GM18907 (cell line): ENCODE results near the gene RGS12.

ENCODE experiments used
- ATAC-seq: cut with Tn5 transposase; IDR thresholded peaks from one replicate; pipeline ENCODE4 v1.9.1; 2021; ENCODE audit warnings: mild to moderate bottlenecking, moderate library complexity; ENCODE audit not compliant: unreplicated experiment

The RGS12 gene

GRCh38 chr4:3252831-3253641 lies 39.8 kb upstream of the RGS12 start:
- no peak for ATAC-seq

DNA sequence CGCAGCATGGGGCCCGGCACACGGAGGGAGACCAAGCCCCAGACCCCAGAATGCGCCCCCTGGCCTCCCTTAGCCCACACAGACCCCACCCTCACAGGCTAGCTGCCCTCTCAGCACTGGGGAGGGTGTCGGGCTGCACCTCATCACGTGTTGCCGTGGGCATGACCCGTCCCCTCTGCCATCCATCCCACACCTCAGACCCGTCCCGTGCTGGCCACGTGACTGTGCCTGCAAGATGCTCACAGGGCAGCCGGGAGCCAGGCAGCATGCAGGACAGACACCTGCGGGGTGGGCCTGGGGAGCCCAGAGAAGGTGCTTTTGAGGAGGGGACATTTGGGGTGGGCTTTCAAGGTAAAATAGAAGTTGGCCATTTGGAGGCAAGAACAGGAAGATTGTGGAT lies 39.0 kb upstream of the RGS12 start:
- ATAC-seq = no peak

DNA sequence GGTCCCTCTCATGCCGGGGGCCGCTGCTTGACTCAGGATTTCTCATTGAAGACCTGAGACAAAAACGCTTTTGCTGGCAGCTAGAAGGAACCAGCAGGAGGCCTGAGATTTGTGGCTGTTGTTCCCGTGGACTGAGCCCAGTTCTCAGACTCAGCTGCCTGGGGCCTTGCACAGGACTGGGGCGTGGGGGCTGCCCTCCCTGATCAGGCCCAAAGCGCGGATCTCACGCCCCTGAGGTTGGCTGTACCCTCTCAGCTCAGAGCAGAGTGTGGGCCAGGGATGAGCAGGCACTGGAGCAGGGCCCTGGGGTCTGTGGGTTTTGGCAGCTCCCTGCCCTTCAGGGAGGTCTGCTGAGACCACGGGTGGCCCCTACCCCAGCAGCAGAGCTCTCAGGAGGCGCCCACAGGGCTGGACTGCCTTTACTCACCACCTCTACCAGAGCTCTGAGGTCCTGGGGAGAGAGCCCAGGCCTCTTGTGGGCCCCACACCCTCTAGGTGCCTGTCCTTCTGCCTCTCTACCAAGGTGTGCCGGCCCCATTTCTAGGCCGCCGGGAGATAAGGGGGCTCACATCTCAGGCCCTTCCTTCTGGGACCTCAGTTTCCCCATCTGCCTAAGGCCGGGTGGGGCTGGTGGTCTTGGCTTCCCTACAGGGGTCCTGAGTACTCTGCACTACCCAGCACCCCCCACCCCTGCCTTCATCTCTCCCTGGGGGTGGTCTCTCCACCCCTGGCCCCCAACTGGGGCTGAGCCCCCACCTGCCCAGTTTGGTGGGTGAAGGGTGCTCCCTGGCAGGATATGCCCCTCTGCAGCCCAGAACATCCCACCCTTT lies 38.3 kb upstream of the RGS12 start:
- no peak for ATAC-seq

GRCh38 chr4:3255611-3256186 lies 37.1 kb upstream of the RGS12 start:
- no peak for ATAC-seq

GRCh38 chr4:3256230-3257102 lies 36.4 kb upstream of the RGS12 start:
- ATAC-seq = no peak

DNA sequence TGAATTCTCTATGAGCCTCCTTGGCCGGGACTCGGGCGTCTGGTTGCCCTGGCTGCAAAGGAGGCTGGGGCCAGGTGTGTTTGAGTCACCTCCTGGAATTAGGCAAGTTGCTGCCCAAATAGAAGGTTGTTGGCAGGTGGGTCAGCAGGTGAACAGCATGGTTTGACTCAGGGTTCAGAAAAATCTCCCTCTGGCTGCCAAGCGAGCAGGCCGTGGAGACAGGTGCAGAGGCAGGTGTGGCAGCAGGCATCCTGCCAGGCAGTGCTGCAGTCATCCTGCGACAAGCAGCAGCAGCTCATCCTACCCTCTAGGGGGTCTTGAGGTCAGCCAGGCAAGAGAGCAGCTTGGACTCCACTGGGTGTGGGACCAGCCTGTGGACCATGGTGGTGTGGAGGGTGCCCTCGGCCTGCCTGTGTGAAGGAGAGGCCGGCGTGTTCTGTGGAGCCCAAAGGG lies 35.7 kb upstream of the RGS12 start:
- no peak for ATAC-seq

GRCh38 chr4:3257556-3258482 lies 35.0 kb upstream of the RGS12 start:
- ATAC-seq = peak; percentile 61

DNA sequence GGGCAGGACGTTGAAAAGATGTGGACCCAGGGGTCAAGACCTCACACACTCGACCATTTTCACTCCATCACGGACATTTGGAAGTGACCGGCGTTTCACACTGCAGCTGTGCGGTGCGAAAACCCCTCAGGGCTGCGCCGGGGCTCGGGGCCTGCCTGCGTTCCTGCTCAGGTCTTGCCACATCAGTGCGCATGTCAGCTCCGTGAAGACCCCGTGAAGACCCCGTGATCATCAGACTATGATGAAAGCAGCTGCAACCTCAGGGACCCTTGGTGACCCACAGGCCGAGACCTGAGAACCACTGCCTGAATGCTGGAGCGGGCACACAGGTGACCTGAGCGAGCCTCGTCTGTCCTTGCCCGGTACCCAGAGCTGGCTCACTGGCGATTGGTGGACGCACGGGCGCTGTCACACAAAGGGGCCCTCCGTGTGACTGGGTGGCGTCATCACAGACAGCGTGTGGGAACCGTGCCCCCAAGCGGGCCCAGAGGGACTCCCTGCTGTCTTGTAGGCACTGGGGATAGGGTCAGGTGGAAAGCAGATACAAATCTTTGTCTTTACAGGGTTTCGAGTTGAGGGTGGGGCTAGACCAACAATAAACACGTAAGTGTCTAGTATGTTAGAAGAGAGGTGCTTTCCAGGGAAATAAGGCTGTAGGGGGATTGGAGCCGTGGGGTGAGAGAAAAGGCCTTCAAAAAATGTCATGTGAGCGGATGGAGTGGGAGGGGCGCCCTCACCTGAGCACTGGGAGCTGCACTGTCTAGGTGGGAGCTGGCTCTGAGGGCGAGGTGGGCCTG lies 31.2 kb upstream of the RGS12 start:
- ATAC-seq = no peak

GRCh38 chr4:3262208-3263052 lies 30.4 kb upstream of the RGS12 start:
- no peak for ATAC-seq

- no peak for ATAC-seq
These were observed 29.6 kb upstream of the RGS12 start for GRCh38 chr4:3263053-3263875.

DNA sequence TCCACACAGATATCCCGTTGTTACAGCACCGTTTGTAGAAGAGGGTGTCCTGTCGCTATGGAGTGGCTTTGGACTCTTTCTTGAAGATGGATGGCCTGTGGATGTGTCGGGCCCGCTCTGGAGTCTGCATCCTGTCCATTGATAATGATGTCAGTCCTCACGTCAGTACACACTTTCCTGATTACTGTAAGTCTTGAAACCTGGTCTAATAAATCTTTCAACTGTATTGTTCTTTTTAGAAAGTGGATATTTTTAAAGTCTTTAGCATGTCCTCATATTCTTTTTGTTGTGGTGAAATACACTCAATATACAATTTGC lies 29.0 kb upstream of the RGS12 start:
- no peak for ATAC-seq

DNA sequence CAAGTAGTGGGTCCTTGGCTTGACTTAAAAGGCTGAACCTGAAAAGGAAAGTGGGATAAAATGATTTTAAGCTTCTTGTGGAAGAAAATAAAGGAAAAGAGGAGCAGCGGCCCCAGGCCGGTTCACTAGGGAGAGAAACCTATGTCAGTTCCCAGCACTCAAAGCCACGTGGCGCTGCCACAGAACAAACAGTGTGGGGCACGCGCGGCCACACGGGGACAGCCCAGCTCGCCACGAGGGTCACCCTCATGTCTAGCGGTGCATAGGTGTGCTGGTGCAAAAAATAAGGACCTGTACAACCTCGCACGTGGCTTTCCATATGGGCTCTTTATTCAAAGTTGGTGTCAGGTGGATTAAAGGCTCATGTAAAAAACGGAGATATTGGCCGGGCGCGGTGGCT lies 26.7 kb upstream of the RGS12 start:
- ATAC-seq = no peak

DNA sequence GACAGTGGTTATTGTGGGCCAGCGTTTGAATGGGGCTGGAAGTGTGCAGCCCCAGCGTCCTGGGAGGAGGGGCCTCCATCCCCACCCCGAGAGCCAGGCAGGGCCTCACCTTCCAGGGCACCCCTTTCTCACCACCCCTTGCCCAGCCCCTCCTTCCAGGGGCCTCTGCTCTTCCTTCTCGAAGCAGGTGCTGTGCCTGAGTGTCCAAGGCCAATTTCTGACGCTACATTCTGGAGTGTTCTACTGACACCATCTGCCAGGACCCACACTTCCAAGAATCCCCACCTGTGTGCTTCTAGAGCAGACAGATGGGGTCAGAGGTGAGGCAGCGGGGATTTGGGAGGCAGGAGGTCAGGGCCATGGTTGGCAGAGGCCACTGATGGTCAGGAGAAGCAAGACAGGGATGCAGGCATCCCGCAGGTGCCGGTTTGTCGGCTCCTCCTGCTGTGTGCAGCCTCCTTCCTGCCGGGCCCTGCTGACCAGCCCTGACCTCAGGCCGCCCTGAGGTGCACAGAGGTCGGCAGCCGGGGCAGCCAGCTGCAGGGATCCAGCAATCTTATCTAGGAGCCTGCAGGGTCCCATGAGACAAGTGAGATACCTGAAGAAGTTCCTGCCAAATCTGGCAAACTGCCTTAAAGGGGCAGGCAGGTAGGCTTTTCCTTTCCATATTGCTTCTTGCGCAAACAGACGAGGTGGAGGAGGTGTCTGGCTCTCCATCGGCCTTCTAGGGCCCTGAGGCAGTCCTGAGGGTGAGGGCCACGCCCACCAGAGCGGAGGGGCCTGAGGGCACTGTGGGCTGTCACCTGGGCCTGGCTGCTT lies 25.0 kb upstream of the RGS12 start:
- ATAC-seq = no peak

DNA sequence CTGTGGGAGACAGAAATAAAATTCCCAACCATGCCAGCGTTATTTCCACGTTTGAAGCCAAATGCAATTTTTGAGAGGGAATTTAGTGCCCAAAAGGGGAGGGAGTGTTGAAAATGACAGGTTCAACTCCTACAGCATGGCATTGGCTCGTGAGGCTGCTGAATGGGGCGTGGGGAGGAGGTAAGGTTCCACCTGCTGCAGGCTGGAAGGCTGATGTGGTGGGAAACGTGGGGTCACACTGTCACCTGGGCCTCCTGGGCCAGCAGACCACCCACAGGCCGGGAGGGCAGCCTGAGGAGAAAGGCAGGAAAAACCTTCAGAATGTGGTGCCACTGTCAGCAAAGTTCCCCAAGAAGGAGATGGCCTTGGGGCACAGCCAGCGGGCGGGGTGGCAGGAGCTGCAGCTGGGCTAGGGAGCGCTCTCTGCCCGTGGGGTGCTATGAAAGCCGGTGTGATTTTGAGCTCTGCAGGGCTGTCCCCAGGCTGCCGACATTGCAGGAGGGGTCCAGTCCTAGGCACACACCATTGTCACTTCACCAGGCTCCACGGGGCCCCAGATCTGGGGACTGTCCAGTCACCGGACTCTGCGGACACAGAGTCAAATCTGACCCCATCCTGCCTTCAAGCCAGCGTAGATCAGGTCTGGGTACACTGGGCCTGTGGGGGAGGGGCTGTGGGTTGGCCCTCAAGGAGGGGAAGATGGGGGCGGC lies 24.3 kb upstream of the RGS12 start:
- ATAC-seq = no peak

DNA sequence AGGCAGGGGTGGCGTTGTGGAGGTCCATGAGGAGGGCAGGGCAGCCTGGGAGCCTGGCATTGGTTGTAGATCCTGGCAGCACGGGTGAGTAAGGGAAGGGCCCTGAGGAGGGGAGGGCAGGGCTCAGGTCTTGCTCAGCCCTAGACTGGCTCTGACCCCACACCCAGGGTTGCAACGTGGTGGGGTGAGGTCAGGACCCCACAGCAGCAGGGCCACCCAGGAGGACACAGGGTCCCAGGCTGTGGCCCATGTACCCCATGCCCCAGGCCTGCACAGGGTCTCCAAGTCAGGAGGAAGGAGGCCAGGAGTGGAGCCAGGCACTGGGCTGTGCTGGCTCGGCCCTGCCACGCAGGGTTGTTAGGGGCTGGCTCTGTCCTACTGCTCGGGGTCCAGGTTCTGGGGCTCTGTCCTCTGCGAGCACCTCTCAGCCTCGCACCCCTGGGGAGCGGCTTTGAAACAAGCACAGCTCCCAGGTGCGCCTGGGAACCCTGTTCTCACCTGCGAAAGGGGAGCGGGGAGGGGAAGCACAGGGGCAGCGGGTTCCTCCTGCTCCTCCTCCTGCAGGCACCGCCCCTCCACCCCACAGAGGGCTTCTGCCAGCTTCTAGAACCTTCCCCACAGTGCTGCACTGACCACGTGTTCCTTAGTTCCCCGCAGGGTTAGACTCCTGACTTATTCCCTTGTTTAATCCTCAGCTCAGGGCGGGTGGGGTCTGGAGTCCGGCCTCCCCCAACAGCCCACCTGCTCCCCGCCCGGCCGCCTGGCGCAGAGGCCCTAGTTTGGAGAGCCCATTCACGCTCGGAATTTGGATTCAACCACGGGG lies 23.5 kb upstream of the RGS12 start:
- no peak for ATAC-seq
